UCSD-AML1 (cell line): ENCODE measurements around the gene PLA1A.
"Not testable (repeated sequence)": the region's sequence is repeated elsewhere in the genome, so short reads cannot be mapped to it uniquely, and the experiment has no call there.

Experiments used
- DNase-seq: peaks from one replicate; lab custom pipeline; 2025; ENCODE audit not compliant: unreplicated experiment; lab: John Stamatoyannopoulos, UW

PLA1A gene

DNA sequence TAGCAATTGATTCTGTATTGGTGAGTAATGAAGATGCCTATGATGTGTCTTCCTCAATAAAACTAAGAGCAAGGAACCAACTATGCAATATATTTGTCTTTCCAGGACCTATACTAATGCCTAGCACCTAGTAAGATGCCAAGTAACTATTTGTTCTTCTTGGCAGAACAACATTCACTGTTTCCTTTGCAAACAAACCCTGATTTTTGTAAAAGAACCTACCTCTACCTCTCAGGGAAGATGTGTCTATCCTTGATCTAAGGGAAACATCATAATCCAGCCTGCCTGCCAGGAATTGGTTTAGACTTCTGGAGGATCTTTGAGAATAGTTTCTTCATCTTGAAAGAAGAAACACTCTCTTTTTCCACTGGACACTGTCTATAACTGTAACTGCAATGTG is 22.2 kb upstream of the PLA1A start:
- no peak for DNase-seq

DNA sequence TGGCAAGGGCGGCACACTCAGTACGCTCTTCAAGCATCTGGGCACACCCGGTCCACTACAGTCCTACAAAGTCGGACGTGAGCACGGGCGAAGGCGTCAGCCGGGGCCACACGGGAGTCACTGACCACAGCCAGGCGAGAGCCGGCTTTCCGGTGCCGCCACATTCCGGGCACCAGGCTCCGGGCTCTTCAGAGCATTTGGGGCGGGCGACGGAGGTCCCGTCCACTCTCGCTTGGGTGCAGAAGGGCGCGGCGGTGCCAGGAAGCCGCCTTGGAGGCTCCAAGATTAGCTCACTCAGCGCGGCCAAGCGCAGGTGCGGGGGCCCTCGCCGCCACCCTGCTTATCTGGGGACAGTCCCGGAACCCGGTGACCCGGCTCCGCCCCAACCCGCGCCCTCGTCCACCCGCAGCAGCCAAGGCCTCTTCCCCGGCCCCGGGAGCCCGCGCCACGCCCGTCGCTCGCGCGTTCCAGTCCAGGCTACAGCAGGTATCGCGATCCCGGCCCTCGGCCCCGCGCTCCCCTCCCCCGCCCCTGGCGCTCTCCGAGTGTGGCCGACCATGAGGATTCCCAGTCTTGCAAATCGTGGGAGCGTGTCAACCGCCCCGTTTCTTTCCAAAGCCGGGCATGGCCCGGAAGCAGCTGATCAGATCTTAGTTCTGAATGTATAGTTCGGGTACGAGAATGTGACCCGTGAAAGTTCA is 18.2 kb upstream of the PLA1A start, which contains the start of gene ADPRH:
ADPRH (plus strand) TSS at position 127 of the 701 bp plus-strand sequence. CDS start 2,678 bp downstream, outside the sequence.
- DNase-seq = no peak

DNA sequence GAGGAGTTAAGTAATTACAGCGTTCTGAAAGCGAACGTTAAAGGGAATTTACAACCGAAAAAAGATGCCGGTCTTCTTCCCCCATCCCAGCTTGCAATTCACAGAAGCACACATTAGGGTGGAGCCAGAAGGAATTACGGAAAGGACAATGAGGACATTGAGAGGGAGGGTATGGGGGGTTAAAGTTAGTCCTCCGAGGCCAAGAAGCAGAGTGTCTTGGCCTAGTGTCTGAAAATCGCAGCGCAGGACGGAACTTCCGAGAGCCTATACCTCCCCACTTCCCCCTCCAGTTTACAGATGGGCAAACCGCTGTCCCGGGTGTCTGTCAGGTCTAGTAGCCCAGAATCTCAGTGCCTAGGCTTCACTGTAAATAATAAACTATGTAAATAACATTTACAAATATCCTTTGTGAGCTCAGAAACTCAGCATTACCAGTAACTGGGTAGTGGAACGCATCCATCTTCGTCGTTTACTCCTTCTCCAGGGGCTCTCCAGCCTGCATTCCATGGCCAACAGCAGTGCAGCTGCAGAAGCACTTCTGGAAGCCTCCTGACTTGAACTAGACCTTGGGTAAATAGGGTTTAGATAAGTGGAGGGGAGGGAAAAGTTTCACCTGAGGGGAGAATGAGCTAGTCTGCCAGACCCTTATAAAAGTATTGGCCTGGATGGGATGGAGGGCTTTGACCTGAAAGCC is 17.5 kb upstream of the PLA1A start:
- no peak for DNase-seq

DNA sequence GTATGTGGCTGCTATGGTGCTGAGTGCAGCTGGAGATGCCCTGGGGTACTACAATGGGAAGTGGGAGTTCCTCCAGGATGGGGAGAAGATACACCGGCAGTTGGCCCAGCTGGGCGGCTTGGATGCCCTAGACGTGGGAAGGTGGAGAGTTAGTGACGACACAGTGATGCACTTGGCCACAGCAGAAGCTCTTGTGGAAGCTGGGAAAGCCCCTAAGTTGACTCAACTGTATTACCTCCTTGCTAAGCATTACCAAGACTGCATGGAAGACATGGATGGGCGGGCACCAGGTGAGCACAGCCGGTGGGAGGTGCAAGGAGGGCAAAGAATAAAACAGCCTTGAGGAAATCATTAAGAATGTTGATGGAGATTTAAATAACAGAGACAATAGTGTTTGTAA is 15.5 kb upstream of the PLA1A start:
- no peak for DNase-seq

DNA sequence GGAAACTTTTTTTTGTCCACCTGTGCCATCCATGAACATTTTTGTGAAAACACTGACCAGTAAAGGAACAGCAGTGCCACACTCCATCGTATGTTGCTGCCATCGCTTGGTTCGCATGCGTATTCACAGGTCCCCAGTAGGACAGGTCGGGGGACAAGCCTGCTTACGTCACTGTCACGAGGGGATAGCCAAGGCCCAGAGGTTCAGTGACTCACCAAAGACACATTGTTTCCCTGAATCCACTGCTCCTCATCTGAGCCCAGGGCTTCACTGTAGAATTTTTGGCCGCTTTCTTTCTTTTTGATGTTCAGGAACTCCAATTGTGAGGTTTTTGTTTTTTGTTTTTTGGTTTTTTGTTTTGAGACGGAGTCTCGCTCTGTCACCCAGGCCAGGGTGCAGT is 12.5 kb upstream of the PLA1A start:
- DNase-seq = no peak

DNA sequence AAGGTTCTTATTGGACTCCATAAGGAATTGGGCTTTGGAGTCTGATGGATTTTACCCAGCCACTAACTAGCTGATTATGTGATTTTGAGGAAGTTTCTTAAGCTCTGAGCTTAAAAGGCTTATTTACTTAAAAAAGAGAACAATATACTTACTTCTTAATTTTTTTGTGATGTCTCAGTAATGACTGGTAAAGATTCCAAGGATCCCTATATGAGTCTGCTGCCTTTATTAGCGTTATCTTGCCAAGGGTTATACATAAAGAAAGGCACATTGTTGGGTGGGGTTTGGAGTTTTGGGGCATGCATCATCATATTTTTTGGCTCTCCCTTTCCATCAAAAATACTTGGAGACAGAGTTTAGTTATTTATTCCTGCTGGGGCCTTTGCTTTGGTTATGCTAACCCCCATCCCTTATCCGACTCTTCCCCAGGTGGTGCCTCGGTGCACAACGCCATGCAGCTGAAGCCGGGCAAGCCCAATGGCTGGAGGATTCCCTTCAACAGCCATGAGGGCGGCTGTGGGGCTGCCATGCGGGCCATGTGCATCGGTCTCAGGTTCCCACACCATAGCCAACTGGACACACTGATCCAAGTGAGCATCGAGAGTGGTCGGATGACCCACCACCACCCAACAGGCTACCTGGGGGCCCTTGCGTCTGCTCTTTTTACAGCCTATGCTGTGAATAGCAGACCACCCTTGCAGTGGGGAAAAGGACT is 11.7 kb upstream of the PLA1A start:
- no peak for DNase-seq

DNA sequence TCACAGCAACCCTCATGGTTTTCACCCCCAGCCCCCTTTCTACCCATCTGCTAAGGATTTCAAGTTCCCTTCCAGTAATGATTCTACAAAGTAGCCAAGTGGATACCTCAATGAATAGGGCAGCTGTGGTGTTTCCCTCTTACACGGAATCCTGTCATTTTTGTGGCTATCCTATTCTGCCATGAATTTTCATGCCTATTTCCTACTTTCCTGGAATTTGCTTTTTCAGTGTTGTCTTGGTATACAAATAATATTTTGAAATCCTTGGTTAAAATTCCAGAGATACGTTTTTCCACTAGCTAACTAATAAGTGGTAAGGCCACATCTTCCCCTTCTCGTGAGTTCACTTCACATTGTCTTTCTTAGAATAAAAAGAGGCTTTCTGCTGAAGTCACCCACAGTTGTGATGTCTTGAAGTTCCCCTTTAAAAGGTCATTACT is 10.9 kb upstream of the PLA1A start:
- DNase-seq = no peak

DNA sequence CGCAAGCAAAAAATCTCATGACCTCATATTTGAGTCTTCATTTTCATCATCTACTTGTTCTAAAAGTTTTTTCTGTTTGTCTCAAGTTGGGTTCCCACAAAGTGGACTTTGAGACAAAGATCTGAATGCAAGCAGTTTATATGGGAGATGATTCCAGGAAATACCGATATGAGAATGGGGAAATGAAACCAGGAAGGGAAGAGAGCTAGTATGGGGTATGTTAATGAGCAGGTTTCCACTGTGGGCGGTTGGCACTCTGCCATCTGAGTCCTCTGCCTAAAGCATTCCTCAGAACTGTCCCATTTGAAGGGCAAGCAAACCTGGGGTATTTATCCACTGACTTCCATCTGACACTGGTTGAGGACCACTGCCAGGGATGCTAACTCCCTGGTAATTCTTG is 9.6 kb upstream of the PLA1A start:
- DNase-seq = peak; percentile 43

DNA sequence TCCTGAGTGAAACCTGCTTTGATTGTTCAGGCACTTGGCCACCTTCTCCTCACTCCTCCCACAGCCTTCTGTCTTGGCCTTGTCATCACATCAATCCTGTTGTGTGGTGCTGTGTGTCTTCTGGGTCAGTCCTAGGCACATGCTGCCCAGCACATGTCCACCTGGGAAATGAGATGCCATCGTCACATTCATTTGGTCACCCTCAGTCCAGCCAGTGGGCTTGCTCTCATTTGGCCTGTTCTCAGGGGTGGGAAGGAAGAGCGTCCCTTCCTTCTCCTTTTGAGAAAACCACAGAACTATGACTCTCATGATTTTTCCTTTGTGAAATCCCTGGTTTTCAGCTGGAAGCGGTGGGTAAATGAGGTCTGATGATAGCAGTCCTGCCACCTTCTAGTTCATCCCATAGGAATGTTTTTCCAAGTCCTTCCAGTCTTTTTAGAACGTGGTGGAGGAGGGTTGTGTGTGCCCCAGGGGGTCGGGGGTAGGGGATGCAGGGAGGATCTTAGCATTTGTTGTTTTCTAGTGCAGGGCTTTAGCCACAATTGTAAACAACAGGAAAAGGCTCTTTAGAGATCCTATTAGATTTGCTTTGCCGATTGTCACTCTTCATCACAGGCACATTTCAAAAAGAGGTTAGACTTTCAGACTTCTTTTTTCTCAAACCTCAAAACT is 8.4 kb upstream of the PLA1A start:
- peak; percentile 26 for DNase-seq

DNA sequence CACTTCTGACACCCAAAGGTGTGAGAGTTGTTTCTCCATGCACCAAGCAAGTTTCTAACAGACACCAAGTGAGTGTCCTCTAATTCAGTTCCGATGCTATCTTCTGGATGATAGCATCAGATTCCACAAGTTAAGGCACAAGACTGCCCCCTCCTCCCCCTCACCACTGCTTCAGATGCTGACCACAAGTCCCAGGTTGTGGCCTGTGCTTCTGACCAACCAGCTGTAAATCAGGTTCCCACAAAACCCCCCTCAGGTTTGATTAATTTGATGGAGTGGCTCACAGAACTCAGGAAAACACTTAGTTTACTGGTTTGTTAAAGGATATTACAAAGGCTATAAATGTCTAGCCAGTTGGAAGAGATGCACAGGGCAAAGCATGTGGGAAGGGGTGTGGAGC is 7.0 kb upstream of the PLA1A start:
- DNase-seq = no peak

DNA sequence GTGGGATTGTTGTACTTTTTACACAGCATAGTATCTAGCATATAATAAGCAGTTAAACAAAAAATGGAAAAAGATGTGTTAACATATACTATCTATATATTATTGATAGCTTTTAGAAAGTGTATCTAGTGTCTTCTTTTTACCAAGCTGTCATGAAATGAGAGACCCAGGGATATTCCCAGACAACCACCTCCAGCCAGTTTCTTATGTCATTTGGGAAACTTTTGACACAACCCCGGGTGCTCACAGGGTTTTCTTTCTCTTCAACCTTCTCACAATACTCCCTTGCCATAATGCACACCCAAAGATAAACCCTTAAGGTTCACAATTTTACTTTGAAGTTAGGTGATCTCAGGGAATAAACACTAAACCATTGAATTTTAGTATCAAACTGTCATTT is 4.8 kb upstream of the PLA1A start:
- DNase-seq = no peak

DNA sequence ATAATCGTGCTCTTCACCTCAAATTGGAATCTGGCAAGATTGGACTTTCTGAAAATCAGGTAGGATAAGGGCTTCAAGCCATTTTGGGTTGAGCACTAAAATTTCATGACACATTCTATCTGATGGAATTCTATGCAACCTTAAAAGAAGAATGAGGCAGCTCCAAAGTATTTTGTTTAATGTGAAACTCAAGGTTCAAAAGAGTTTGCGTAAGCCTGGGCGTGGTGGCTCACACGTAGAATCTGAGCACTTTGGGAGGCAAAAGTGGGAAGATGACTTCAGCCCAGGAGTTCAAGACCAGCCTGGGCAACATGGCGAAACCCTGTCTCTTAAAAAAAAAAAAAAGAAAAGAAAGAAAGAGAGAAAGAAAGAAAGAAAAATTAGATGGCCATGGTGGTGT is 3.6 kb upstream of the PLA1A start:
- DNase-seq = no peak

DNA sequence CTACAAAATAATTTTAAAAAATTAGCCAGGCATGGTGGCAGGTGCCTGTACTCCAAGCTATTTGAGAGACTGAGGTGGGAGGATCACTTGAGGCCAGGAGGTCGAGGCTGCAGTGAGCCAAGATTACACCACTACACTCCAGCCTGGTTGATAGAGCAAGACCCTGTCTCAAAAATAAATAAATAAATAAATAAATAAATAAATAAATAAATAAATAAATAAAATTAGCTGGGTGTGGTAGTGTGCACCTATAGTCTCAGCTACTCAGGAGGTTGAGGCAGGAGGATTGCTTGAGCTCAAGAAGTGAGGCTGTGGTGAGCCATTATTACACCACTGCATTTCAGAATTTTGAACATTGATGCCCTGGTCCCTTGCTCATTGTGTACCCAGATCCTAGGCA is 2.8 kb upstream of the PLA1A start:
- DNase-seq = not testable (repeated sequence)

DNA sequence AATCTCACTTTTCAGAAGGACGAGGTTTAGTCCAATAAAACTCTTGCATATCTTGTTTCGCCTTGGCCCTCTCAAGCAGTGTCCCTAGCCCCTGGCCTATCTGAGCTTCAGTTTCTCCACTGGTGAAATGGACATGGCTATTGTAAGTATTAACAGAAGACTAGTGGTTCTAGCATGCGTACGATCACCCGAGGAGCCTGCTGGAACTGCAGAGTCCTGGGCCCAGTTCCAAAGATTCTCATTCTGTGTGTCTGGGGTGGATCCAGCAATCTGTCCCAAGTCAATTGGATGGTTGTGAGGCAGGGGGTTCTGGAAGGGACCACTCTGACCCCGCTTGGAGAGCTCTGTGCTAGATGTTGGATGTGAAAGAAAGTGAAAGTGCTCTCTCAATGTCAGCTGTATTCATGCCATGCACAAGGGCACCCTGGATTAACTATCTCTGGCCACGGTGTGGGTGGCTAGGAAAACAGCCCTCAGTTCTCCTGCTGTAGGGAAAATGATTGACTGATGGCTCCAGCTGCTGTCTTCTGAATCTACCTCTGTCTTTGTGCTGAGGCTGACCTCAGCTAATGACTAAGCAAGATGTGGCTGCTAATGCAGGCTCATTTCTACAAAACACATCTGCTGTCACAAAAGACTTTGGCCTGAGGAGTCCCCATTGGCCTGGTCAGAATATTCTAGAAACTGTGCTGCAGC is 1.9 kb upstream of the PLA1A start:
- DNase-seq = peak; percentile 19

DNA sequence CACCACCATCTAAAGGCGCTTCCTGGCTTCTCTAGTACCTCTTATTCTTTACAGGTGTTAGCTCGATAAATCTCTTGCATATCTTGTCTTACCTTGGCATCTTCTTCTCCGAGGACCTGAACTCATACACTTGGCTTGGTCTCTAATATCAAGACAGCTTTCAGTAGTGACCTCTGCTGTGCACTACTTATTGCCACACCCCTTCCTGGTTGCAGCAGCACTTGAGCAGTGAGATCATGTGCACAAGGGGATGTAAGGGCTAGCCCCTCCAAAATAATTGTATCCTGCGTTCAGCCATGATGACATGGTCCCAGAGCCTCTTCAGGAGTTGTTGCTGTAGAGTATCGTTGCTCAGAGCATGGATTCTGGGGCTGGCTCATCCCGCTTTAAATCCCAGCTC is 1.3 kb upstream of the PLA1A start:
- DNase-seq = no peak

DNA sequence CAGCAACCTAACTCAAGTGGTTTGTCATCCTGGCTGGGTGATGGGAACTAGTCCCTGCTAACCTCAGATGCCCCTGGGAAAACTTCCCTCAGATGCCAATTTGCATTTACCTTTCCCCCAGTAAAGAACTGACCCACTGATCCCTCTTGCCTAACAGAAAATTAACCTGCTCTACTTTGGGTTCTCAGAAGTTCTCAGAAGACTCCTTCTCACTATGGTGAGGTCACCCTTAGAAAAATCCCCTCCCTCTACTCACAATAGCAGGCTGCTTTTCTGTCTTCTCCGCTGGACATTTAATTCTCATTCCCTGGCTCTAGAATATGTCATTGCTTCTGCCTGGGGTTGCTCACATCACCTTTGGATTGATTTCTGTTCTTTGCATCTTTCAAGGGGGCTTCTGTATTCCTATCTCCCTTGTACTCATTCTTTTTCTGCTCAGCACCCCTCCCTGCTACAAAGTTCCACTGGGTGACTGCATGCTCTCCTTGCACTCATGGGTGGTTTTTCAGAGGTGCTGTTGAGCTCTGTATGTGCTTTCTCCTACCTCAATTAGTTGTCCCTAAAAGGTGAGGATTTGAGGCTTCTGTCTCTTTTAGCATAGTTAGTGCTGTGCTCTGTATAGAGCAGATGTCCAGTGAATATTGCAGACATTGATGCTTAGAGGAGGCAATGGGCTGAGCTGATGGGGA is 869 bp downstream of the PLA1A start:
- DNase-seq = no peak

DNA sequence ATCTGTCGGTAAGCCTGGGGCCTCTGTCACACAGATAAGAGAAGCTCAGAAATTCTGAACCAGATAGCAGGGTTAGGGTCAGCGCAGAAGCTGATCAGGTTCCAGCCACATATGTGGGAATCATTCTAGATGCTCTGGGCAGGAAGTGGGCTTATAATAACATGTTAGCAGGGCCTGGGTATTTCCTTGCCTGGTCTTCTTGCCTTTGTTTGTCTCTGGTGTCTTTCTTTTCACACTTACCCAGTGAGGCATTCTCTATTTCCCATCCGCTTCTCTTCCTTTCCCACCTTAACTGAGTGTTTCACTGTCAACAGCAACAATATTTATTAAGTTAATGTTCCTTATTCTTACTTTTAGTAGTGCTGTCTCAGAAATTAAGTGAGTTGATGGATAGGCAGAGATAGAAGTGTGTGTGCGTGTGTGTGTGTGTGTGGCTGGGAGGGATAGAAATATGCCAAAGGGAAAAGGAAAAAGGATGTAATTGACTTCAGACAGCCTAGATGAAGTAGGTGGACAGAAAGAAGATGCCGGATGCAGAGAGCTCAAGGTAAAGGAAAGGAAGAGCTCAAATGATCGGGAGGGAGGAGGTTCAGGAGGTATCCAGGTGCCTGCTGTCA is 2.0 kb downstream of the PLA1A start:
- DNase-seq = no peak

DNA sequence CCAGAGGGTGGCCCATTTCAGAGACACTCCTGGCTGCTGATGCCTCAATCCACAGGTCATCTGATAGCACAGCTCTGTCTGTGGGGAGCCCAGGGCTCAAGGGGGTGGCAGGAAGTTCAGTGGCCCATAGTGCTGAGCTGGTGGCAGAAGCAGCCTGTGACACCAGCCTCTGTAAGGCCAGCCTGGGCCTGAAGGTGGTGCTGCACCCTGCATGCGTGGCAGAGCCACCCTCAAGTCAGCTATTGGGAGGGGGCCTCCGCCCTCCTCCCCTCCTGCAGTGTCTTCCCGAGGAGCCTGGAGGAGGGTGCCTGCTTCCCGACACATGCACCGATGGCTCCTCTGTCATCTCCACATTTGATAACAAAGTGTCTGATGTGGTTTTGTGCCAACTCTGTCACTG is 3.0 kb downstream of the PLA1A start:
- DNase-seq = peak; percentile 74

DNA sequence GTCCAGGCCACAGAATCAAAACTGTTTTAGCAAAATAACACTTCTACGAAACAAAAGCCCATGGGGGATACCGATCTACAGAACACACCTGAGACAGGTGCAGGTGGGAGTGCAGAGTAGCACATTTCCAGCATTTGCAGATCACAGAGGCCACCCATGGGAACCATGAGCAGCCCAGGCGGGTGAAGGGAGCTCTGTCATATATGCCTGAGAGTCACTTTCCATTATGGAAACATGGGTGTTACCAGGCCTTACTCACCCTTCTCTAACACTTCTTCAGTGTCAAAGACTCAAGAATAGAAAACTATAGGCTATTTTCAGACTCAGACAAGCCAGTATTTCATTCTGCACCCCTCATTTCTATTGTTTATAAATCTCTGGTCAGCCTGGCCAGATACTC is 3.5 kb downstream of the PLA1A start:
- DNase-seq = no peak

DNA sequence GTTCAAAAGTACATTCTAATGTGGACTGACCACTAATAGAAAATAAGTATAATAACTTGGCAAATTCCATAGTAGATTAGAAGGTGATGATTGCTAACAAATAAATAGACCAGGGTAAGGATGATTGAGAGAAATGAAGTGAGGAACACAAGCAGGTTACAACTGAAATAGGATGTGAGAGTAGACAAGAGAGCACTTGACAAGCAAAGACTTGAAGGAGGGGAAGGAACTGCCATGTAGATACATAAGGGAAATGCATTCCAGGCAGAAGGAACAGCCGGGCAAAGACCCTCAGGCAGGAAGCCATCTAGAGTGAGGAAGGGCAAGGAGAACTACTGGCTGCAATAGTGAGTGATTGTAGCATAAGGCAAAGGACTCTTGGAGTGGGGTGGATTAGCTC is 5.0 kb downstream of the PLA1A start:
- no peak for DNase-seq
